AG20443 (cell line): Measurements from ENCODE around the gene ITPA.
A peak's percentile ranks its signal among the peaks of the same experiment; 100 is the strongest.

Experiments
- DNase-seq: peaks from one replicate; pipeline ENCODE4 v3.0.0; 2012; ENCODE audit warnings: low spot score, mixed read lengths

ITPA gene

GRCh38 chr20:3227936-3228749 lies 18.8 kb downstream of the ITPA start:
- DNase-seq = no peak

GRCh38 chr20:3228750-3229032 lies 19.4 kb downstream of the ITPA start:
- no peak for DNase-seq

GRCh38 chr20:3229158-3229557 lies 19.9 kb downstream of the ITPA start:
- DNase-seq = no peak

GRCh38 chr20:3229798-3230197 lies 20.5 kb downstream of the ITPA start:
- no peak for DNase-seq

GRCh38 chr20:3231116-3231515 lies 21.8 kb downstream of the ITPA start:
- no peak for DNase-seq

GRCh38 chr20:3231889-3232588 lies 22.7 kb downstream of the ITPA start:
- DNase-seq = no peak

- DNase-seq = no peak
Measured at GRCh38 chr20:3233131-3233990, 24.1 kb downstream of the ITPA start.

- no peak for DNase-seq
Measured at GRCh38 chr20:3233991-3234498, 24.7 kb downstream of the ITPA start.

- no peak for DNase-seq
Measured at GRCh38 chr20:3235666-3236324, 26.5 kb downstream of the ITPA start.

- DNase-seq = no peak
Measured at GRCh38 chr20:3237011-3237957, 28.0 kb downstream of the ITPA start.

GRCh38 chr20:3237958-3238615 lies 28.8 kb downstream of the ITPA start:
- DNase-seq = no peak

GRCh38 chr20:3238616-3239025 lies 29.3 kb downstream of the ITPA start:
- peak; percentile 76 for DNase-seq

GRCh38 chr20:3239026-3239866 lies 29.9 kb downstream of the ITPA start, which contains the start of gene SLC4A11:
Gene SLC4A11 (minus strand): TSS chr20:3239190. CDS start chr20:3239137, 53 bp downstream.
- DNase-seq = peak; percentile 91

- DNase-seq = peak; percentile 62
Measured at GRCh38 chr20:3239867-3240775, 30.8 kb downstream of the ITPA start.

- DNase-seq = no peak
Measured at GRCh38 chr20:3240776-3241363, 31.6 kb downstream of the ITPA start.

GRCh38 chr20:3242172-3242692 lies 32.9 kb downstream of the ITPA start:
- no peak for DNase-seq

GRCh38 chr20:3243718-3244358 lies 34.5 kb downstream of the ITPA start:
- DNase-seq = no peak
